Activated T-cell treated with anti-CD3 and anti-CD28 coated beads, Interleukin-2, amount 50 U/mL, for 1 hour (primary cell): ENCODE measurements around the gene SPSB4.
A peak's percentile ranks its signal among the peaks of the same experiment; 100 is the strongest.
"Not testable (repeated sequence)": the region's sequence is repeated elsewhere in the genome, so short reads cannot be mapped to it uniquely, and the experiment has no call there.

Experiments used
- DNase-seq: peaks from one replicate; pipeline ENCODE4 v3.0.0-alpha.2; 2020

The SPSB4 gene

DNA sequence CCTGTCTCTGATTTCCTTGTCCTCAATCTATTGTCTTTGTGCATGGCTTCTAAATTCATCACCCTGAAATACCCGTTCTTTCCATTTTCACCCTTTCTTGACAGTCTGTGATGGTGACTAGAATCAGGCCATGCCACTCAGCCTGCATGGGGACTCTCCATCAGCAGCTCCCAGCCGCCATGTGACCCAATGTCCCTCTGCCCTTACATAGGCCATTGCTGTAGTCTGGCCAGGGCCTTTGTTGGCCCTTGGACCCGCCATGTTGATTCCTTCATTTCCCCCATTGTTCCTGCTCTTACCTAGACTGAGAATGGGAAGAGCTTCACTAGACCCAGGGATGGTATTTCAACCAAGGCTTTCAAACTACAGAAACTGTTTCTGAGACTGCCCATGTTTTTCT, 45.8 kb downstream of the SPSB4 start:
- DNase-seq, result no peak

DNA sequence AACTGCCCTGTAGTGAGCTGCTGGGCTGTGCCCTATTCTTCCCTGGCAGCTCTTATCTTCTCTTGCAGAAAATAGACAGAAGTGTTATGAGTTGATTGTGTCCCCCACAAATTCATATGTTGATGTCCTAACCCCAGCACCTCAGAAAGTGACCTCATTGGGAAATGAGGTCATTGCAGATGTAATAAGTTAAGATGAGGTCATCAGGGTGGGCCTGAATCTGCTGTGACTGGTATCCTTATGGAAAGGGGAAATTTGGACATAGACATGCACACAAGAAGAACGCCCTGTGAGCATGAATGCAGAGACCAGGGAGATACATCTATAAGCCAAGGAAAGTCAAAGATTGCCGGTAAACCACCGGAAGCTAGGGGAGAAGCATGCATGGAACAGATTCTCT, 49.0 kb downstream of the SPSB4 start:
- no peak for DNase-seq

DNA sequence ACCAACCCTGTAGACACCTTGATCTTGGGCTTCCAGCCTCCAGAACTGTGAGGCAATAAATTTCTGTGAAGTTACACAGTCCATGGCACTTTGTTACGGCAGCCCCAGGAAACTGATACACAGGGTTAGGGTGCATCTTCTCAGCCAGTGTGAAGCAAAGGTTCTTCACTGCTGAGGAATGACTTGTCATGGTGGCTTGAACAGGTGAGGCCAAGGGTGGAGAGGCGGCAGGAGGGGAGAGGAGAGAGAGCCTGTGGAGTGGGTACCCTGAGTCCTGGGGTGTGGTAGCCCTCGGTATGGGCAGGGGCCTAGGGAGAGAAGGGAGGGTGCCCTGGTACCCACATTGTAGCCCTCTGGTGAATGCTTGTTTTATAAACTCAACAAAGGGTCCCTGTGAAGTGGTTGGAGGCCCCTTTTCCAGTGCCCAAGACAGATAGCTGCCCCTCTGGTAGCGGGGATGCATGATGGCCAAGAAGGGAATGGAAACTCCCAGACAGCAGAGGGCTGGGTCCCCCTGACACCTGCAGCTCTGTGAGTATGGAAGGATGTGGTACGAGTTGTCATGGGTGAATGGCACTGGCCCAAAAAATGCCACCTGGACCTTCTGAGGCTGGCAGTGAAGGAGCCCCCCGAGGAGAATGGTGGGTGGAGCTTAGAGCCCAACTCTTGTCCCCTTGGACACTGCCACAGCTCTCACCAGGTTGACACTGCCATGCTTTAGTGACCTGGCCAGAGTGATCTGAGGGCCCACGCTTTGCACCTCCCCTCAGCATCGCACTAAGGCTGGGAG, 49.6 kb downstream of the SPSB4 start:
- DNase-seq, result no peak

DNA sequence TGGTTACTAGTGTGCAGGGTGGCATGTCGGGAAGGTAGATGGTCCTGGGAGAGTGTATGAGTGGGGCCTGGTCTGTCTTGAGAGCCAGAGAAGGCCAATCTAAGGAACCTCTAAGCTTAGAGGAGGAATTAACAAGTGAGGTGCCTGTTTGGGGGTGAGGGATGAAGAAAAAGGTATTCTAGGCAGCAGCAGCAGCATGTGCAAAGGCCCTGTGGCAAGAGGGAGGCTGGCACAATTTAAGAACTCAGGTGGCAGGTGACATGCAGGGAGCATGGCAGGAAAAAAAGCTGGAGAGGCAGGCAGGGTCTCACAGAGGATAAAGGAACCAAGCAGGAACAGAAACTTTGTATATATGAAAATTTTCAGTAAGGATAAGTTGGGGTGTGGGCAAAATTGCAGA, 51.2 kb downstream of the SPSB4 start:
- DNase-seq, result no peak

DNA sequence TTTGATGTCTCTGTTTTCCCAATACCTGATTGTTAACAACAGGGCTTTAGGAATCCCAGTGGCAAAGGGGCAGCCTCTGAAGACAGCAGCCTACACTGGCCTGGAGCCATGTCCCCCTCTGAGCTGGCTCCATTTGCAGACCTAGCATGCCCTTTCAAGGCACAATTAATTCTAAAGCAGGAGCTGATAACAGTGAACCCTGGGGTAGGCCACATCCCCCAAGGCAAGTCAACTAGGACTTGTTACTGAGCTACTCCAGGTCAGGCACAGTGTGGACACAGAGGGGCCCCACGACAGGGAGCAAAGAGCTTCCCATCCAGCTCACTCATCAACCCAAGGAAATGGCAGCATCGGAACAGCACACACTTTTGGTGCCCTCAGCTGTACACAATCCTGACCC, 51.9 kb downstream of the SPSB4 start:
- no peak for DNase-seq

DNA sequence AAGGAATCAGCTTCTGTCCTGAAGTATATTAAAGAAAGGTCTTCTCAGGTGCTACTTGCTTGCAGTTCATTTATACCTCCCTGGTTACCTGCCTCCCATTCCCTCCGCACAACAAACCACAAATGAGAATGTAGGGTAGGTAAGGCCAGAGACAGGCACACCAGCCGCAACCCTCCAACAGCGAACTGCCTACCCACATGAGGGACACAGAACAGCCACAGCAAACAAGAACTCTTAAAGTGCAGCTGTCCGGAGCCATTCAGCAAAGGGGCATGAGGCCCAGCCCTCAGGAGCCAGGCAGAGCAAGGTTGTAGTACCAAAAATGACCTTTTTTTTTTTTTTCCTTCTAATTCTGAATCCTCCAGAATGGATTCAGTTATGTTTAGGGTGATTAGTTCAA, 52.4 kb downstream of the SPSB4 start:
- no peak for DNase-seq

DNA sequence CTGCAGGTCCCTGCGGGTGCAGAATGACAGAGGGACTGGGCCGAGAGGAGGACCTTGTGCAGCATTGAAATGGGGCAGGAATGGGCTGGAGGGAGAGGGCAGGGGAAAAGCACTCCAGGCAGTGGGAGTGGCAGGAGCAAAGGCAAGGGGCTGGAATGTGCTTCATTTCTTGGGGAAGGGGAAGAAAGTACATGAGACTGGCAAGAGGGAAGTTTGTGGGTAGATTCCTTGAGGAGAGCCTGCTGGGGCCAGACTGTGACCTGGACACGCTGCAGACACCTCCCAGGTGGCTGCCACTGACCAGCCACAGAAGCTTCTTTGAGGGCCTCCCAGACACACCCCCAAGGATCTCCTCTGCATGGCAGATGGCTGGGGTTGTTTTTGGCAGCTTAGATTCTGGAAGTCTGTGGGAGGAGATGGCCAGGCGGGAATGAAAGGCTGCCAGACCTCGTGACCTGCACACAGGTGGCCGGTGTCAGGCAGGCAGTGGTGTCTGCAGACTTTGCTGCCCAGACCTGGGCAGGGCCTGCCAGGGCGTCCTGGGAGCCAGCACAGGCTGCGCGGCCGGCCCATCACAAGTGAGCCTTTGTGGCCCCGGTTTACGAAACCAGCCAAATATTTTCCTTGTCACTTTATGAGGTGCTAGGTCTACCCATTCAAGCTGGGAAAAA, 53.1 kb downstream of the SPSB4 start:
- no peak for DNase-seq

DNA sequence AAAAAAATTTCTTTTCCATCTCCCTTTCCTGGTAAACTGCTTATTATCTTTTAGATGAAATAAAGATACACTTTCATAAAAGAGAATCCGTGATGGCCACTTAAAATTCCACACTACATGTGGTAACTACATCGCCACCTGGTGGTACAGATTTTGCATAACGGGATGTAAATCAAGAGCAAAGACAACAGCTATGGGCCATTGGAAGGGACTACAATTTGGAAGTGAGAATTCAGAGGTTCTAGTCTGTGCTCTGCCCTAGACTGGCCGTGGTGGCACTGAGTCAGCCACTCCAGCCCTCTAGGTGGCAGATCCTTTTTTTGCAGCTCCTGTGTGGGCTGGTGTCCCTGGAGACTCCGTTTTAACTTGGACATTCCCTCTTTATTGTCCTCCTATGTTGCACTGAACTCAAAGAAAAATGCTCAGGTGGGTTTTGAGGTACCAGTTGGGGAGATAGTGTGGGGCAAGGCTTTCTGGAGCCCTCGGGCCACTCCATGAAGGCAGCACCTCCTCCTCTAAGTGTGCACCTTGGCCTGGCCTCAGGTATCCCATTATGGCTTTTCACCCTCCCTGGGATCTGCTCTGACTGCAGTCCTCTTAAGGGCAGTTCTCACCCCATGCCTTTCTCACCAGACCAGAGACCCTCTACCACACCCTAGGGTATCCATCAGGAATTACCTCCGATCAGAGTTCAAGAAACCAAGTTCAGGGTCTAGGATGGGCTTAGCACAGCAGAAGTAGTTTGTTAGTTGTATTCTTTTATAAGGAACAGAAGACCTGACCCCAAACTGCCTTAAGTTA, 54.9 kb downstream of the SPSB4 start:
- DNase-seq, result peak; percentile 22

DNA sequence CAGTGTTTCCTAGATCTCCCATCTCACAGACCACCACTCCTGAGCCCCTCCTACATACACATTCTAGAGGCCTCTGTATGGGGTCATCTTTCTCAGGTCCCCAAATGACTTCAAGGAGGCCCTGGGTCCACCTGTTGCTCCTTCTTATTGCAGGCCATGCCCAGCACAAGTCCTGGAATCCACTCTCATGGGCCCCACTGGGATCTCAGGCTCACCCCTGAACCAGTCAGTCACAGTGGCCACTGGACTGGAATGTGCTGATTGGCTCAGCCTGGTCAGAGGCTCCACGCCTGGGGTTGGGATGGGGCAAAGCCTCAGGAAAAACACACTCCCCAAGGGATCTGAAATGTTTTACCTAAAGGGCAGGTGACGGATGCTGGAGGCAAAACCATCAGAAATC, 55.7 kb downstream of the SPSB4 start:
- DNase-seq, result no peak

DNA sequence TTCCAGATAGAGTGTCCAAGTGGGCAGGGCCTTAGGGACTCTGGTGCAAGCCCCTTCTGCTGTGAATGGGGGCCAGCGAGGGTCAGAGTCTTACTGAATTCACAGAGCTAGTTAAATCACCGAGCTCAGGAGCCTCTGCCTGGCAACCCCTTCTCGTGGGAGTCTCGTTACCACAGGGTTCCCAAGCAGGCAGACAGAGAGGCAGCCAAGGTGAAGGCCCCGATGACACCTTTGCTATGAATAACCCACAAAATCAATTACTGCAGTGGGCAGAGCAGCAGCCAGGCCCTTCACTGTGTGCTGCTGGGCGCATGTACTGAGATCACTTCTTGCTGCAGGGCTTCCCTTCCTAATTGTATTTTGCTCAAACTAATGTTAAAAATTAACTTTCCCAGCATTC, 56.9 kb downstream of the SPSB4 start:
- no peak for DNase-seq

DNA sequence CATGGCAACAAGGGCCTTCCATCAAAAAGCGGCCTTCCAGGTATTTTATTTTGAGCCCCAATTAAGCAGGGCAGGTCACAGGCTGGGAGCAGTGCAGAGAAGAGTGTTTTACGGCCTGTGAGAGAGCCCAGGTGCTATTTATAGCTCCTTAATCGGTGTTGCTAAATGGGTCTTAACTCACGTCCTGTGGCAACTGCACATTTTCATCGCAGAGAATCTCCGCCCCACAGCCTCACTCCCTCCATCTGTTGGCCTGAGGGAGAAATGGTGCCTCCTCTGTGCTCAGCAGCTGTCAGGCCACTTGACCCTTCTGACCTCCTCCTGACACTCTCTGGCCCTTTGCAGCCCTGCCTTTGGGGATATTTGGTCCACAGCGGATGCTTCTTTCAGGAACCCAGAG, 58.6 kb downstream of the SPSB4 start:
- no peak for DNase-seq

DNA sequence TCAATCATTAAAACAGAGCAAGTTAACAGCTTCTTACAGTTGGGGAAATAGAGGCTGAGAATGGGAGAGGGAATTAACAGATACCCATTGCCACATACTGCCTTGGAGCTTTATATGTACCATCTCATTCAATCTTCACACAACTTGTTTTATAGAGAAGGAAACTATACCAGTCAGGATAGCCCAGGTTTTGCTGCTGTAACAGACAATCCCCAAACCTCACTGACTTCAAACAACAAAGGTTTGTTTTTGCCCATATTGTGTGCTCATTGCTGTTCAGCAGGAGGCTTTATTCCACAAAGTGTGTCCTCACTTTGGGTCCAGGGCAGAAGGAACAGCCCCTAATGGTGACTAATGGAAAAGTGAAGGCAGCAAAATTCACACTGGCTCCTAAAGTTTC, 59.2 kb downstream of the SPSB4 start:
- no peak for DNase-seq

DNA sequence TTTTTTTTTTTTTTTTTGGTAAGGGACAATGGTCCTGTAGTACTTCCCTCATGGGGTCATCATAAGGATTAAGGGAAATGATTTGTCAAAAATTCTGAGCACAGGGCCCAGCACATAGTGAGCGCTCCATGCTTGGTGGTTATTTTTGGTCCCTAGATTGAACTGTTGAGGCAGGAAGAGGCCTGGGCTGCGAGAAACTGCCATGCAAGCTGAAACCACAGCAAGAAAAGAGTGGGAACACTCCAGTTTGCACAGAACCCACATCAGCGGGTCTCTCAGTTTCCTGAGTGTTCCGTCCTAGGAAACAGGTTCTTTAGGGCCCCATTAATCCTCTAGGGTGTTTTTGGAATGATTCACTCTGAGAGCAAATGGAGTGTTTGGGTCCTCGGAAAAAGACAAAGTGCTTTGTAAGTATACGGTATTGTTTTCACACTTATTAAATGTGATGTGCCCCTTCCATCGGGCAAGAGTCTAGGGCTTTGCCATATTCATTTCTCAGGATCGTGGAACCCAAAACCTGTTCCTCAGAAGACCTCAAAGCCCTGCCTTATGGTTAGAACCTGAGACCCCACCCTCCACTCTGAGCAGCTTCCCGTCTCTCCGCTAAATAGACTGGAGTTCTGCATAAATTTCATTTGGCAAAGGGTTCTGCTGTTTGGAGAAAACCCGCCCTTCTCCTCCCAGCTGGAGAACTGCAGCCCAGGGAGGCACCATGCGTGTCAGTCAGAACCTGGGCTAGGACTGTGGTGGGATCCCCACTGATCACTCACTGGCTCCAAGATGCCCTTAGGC, 60.4 kb downstream of the SPSB4 start:
- no peak for DNase-seq

DNA sequence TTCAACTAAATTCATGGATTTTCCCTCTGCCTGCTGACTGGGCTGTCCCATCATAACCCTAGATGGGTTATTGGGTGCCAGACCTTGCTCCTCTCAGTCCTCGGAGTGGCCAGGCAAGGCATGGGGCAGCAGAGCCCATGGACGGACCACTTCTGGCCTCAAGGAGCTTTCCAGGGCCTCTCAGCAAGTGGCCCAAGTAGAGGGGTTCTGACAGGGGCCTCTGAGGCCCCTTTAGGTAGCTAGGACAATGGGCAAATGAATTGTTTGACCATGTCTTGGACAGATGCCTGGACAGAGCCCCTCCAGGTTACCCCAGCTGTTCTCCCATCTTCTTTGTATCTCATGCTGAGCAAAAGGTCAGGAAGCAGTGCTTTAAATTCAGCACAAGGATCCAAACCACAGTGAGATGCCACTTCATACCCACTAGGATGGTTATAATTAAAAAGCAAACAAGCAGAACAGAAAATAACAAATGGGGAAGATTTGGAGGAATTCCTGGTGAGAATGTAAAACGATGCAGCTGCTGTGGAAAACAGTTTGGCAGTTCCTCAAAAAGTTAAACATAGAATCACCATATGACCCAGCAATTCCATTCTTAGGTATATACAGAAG, 61.6 kb downstream of the SPSB4 start:
- DNase-seq, result no peak

DNA sequence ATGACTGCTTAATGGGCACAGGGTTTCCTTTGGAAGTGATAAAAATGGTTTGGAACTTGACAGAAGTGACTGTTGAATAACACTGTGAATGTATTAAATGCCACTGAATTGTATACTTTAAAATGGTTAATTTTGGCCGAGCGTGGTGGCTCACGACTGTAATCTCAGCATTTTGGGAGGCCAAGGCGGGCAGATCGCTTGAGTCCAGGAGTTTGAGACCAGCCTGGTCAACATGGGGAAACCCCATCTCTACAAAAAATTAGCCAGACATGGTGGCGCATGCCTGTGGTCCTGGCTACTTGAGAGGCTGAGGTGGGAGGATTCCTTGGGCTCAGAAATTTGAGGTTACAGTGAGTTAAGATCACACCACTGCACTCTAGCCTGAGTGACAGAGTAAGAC, 62.5 kb downstream of the SPSB4 start:
- not testable (repeated sequence) for DNase-seq

DNA sequence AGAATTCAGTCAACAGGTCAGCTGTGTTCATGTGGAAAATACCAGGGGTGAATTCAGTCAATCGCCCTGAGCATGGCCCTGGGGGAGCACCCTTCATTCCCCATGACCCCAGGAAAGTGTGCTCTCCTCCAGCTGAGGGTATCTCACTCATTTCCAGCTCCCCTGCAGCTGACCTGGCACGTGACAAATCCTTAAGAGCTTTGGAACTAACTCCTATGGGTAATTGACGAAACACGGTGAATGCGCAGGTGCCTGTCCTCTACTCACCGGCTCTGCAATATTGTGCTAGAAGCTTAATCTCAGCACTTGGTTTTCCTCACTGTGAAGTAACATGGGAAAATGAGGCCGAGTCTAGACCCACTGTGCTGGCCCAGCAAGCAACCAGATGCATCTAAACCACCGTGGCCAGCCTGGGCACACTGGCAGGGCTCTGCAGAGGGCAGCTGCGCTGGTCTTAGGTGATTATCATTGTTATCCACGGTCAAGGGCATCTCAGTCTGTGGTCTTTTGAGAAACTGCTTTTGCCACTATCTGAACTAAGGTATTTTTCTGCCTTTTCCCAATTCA, 63.1 kb downstream of the SPSB4 start:
- DNase-seq, result no peak

DNA sequence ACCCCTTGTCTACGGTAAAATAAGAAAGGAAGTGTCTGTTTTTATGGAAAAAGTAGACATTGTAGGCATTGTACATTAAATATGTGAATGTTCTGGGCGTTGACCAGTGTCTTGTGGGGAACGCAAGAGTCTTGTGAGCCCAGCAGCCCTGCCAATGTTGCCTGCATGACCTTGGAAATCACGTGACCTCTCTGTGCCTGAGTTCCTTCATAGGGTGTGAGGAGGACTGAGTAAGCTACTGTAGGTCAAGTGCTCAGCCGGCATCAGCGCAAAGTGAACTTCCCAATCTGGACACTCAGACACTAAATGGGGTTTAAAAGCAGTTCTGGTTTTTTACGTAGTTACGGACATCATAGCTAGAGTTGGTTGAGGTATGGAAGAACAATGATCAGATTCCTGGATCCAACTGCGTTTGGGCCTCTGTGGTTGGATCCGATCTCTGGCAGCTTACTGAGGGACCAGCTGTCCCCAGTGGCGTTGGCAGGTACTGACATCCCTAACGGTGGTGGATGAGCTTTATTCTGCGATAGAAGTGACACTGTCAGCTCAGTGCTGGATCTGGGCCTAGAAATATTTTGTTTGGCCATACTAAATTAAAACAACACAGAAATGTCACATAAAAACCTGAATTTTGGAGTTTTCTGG, 63.8 kb downstream of the SPSB4 start:
- no peak for DNase-seq

DNA sequence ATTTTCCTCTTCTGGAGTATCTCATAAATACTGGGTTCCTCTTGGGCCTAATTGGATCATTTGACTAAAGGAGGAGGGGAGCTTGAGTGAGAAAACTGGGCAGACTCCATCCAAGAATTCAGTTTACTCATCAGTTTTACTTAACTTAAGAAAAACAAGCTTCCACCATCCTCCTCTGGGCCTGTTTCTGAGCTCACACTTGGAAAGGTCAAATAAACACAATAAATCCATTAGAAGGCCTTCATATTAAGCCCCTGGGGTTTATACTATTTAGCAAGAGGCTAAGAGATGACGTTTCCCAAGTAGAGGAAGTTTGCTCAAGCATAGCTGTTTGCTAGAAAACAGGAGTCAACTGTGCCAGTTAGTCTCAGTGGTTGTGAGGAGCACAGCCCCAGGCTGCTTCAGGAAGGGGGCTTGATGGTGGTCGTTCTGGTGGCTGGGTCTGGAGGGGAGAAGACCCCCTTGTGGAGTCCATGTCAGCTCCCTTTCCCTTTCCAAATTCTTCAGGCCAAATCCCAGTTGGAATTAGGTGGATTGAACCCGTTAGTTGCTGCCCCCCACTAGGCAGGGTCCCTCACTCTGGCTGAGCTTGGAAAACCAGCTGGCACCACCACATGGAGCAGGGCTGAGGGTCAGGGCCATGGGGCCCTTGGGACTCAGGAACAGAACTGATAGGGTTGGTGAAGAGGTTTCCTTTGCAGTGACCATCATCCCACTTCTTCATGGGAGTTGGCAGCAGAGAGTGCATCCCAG, 64.8 kb downstream of the SPSB4 start:
- DNase-seq, result no peak

DNA sequence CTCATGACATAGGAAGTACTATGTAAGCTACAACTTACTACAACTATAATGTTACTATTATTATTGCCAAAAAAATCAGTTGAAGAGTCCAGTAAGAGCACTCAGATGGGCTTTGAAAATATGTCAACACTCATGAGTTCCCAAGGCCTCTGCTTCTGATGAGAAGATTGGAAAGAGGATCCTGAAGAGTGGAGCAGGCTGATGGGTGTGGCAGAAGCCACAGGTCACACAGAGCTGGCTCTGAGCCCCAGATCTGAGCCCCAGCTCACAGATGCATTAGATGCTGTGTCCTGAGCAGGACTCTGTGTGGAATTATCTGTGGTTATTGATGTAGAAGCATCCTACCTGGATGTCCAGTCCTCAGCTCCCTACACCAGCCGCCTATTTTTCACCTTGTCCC, 65.6 kb downstream of the SPSB4 start:
- DNase-seq, result no peak

DNA sequence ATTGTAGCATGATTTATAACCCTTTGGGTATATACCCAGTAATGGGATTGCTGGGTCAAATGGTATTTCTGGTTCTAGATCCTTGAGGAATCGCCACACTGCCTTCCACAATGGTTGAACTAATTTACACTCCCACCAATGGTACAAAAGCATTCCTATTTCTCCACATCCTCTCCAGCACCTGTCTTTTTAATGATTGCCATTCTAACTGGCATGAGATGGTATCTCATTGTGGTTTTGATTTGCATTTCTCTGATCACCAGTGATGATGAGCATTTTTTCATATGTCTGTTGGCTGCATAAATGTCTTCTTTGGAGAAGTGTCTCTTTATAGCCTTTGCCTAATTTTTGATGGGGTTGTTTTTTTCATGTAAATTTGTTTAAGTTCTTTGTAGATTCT, 66.8 kb downstream of the SPSB4 start:
- DNase-seq, result not testable (repeated sequence)

DNA sequence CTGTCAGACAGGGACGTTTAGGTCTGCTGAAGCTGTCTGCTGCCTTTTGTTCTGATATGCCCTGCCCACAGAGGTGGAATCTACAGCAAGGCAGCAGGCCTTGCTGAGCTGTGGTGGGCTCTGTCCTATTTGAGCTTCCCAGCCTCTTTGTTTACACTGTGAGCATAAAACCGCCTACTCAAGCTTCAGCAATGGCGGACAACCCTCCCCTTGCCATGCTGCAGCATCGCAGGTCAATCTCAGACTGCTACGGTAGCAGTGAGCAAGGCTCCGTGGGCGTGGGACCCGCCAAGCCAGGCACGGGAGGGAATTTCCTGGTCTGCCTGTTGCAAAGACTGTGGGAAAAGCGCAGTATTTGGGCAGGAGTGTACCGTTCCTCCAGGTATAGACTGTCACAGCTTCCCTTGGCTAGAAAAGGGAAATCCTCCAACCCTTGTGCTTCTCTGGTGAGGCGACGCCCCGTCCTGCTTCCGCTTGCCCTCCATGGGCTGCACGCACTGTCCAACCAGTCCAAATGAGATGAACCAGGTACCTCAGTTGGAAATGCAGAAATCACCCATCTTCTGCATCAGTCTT, 71.4 kb downstream of the SPSB4 start:
- DNase-seq, result no peak
